Measurements from ENCODE around the gene PFN1.

GRCh38 chr17:4978726-4979125, 30.4 kb upstream of the PFN1 start:
- TF ChIP-seq POLR2A (IDR thresholded peaks at IDR 0.05) (no peak), CTCF (IDR thresholded peaks at IDR 0.05) (no peak)
